Motor neuron (in vitro differentiated cells): ENCODE data around the gene ZPLD1. TPM values are rescaled to one million over a fixed set of nuclear protein-coding genes. Genes with fewer than 3 reads are reported as not detected.

ENCODE experiments used
- ATAC-seq, 8 experiments: fragments of 200-7000 bp; cut with Tn5 transposase; replicated peaks in 6 of 8; 2 replicates each; pipeline ENCODE4 v1.8.0; 2021; ENCODE audit warnings: mild to moderate bottlenecking in 8 of 8, moderate library complexity in 8 of 8
- H3K27ac ChIP-seq, 2 donors: fragments of 250-450 bp; sonication (Bioruptor Pico); 2 replicates each; pipeline ENCODE4 v1.9.0; 2021; ENCODE audit warnings: antibody characterized with exemption in 2 of 2, mild to moderate bottlenecking in 2 of 2, moderate library complexity in 1 of 2
- H3K4me1 ChIP-seq, 2 donors: fragments of 250-450 bp; sonication (Bioruptor Pico); replicated peaks in 1 of 2; 2 replicates each; pipeline ENCODE4 v1.6.1; 2021; ENCODE audit warnings: antibody characterized with exemption in 2 of 2, mild to moderate bottlenecking in 2 of 2, moderate library complexity in 1 of 2
- H3K4me3 ChIP-seq, 5 donors: fragments of 250-450 bp; sonication (Bioruptor Pico); 2 replicates each; pipeline ENCODE4 v1.9.0; 2021; ENCODE audit warnings: antibody characterized with exemption in 5 of 5, mild to moderate bottlenecking in 5 of 5, moderate library complexity in 4 of 5
- WGBS, 10 experiments: fragments of 450-650 bp; shearing (Covaris generic); methylation state at CpG; one replicate each; pipeline ENCODE4 v1.0.0; 2022; 5-methylcytosine and 5-hydroxymethylcytosine counted together
- in situ Hi-C, 9 experiments: fragments of 400-800 bp; cut with MboI; loops; one replicate each; pipeline ENCODE4 v1.15.0; 2021; ENCODE audit warnings: low sequenced_read_pairs in 9 of 9, low pct_unique_long_range_greater_than_20kb in 2 of 9; ENCODE audit not compliant: unreplicated experiment in 9 of 9
- total RNA-seq, 8 experiments: library from RNA; unstranded; fragments of 300-600 nt; gene quantifications; 2 replicates each; pipeline versions ENCODE4 v1.2.3 to v1.2.4, GENCODE V29; 2022

ZPLD1 gene
- total RNA-seq, 8 experiments from 2014 or later: 0.08 to 1.4 (median 0.41) TPM; not detected in 1

DNA sequence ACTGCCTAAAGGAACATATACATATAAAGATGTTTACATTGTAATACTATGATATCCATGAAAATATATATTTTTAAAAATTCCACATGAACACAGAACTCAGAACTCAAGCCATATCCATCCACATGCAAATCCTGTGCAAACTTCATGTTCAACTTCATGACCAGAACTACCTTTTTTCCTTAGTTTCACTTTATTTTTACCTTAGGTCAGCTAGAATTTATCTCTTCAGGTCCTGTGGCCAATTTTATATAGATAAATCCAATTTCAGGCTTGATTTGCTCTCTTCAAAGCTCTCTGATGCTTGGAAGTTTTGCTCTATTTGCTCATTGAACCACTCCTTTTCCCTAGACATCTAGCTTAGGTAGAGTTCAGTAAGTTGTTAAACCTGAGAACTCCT lies 38.8 kb downstream of the ZPLD1 start:
- Histone ChIP-seq H3K27ac (no peak overlapping the region), H3K4me3 (no peak overlapping the region), H3K4me1 (no peaks in the 10 kb centered on the region)
- no peak for ATAC-seq
- in situ Hi-C loops: no loop called here

DNA sequence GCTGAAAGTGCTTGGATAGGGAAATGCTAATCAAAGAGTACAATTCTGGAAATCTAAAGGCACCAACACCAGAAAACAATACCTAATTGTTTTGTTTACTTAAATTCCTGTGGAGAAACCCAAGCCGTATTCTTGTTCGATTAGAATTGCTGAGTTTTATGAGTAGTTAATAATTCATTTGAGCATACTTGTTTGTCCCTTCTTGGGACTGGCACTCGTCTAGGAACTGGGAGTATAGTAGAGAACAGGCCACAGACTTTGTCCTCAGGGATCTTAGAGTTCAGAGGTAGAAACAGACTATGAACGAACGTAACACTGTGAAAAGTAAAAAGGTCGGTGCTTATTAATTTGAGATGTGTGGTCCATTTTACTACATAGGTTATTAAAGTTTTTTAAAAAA lies 39.4 kb downstream of the ZPLD1 start:
- Histone ChIP-seq H3K4me3 (no peak overlapping the region), H3K27ac (no peak overlapping the region), H3K4me1 (no peaks in the 10 kb centered on the region)
- 7 to 92% (median 80%) methylated on average over 1 to 6 of the region's 6 CpGs; no CpG with 5 or more reads in 1 of the 10 experiments for WGBS, 10 experiments
- in situ Hi-C loops: no loop called here
- ATAC-seq: no peak

DNA sequence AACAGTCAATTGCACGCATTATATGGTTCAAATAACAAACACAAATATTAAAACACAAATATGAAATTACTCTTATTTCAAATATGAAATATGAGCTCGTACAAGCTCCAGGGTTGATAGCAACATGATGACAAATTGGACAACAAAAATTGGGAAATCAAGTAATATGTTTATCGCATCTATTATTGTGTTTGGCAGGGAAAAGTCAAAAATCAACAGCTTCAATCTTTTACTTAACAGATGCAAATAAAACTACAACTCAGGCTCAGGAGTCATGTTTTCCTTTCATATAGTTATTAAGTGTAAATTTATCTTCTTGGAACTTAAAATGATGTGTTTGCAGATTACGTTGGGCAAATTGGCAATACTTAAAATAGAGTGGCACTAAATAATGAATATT lies 41.4 kb downstream of the ZPLD1 start:
- no peak for ATAC-seq
- WGBS, 10 experiments: 40 to 96% (median 86%) methylated on average over 3 to 4 of the region's 4 CpGs
- Histone ChIP-seq H3K27ac (no peak overlapping the region), H3K4me1 (no peaks in the 10 kb centered on the region), H3K4me3 (no peak overlapping the region)
- in situ Hi-C loops: no loop called here

DNA sequence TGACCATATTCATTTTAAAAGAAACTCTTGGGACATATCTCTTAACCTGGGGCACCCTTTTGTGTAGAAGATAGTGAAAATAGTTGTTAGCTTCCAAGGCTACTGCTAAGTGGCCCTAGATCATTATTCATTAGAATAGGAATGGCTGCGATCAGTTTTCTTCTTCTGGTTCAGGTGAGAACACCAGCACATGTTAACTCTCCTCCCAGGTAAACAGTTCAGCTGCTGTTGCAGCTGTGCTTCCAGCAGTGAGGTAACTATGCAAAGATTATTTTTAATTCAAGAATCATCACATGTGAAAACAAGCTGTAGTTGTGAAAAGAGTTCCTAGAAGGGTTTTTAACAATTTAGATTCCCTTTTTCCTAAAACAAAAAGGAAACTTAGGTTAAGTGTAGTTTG lies 43.3 kb downstream of the ZPLD1 start:
- ATAC-seq: no peak
- in situ Hi-C loops: no loop called here
- H3K4me1 ChIP-seq: no peaks in the 10 kb centered on the region

DNA sequence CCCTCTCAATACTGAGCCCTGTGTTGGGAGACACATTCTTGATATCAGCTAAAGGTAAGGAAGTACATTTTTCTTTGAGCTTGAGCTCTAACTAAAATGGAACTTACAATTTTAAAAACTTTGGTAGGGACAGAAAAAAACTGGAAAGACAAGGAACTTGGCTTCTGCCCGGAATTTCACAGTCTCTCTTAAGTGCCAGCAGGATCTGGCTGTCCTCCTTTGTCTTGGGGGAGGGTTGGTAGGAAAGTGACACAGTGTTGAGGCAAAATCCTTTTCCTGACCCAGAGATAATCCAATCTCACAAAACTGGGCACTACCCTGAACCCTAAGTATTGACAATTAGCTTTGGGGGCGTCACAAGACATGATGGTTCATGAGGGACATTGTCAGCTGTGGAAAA lies 45.3 kb downstream of the ZPLD1 start:
- ATAC-seq: no peak
- in situ Hi-C loops: no loop called here

More for the DNA sequence above, 43.3 kb downstream of the ZPLD1 start:
- WGBS, 10 experiments: 44 to 100% (median 93%) methylated on average over 1 of the region's 1 CpG; no CpG with 5 or more reads in 6 of the 10 experiments
- Histone ChIP-seq H3K4me3 (no peak overlapping the region), H3K27ac (no peak overlapping the region)

DNA sequence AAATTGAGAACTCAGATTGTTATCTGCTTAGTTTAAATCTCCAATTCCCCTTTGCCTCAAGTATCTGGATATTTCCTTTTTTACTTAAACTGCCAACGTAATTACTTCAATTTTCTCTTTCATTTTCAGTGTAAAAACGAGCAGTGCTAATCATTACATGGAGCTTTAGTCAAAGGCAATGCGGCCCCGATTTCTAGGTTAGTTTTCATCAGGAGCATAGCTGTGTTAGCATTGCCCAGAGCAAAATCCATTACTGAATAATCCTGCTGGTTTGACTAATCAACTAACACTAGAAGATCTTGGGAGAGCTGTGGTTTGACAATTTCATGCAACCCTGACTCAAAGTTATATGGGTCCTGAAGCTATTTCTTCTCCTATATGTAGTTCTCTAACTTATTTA lies 46.2 kb downstream of the ZPLD1 start:
- Histone ChIP-seq H3K27ac (no peak overlapping the region), H3K4me1 (no peaks in the 10 kb centered on the region), H3K4me3 (no peak overlapping the region)
- WGBS, 10 experiments: 3 to 92% (median 56%) methylated on average over 2 to 4 of the region's 4 CpGs; no CpG with 5 or more reads in 2 of the 10 experiments
- peak in 2 of 8 experiments; percentile 26 to 48 for ATAC-seq
- in situ Hi-C loops: no loop called here

More for the DNA sequence above, 45.3 kb downstream of the ZPLD1 start:
- 36 to 100% (median 77%) methylated on average over 1 to 2 of the region's 2 CpGs; no CpG with 5 or more reads in 2 of the 10 experiments for WGBS, 10 experiments
- H3K4me3 ChIP-seq: no peak overlapping the region
- no peaks in the 10 kb centered on the region for H3K4me1 ChIP-seq
- H3K27ac ChIP-seq: no peak overlapping the region

DNA sequence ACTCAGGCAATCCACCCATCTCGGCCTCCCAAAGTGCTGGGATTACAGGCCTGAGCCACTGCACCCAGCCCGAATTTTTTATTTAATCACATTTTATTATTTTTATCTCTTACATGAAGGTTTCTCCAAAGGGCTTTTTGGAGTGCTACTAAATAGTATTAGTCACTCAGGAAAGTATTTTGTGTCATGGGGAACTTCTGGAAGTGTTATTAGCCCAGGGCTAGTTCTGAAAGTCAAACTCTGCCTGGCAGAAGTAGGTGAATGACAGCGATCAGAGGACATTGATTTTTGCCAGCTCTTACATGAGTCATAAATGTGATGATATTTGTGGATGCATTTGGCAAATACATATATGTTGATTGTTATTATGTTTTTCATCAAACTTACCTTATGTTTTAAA lies 48.7 kb downstream of the ZPLD1 start:
- ATAC-seq: no peak
- in situ Hi-C loops: no loop called here
- no peaks in the 10 kb centered on the region for H3K4me1 ChIP-seq
- 39 to 100% (median 79%) methylated on average over 1 to 3 of the region's 3 CpGs; no CpG with 5 or more reads in 3 of the 10 experiments for WGBS, 10 experiments
- no peak overlapping the region for H3K4me3 ChIP-seq
- no peak overlapping the region for H3K27ac ChIP-seq

DNA sequence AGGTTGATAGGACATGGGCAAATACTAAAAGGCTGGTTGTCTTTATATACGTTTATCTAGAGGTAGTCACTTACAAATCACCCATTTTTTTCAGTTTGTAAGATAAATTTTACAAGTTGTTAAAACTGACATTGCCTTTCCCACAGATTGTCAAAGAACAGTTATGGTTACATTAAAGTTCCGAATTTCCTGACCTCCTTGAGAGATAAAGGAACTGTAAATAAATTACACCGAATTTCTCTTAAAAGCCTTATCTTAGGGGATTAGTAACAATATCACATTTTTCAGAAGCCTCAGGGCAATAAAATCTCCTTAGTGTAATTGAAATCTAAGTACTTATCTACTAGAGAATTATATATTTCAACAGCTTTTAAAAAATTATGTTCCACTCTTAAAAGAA lies 49.5 kb downstream of the ZPLD1 start:
- no peak for ATAC-seq
- H3K4me3 ChIP-seq: no peak overlapping the region
- in situ Hi-C loops: no loop called here
- H3K27ac ChIP-seq: no peak overlapping the region
- H3K4me1 ChIP-seq: no peaks in the 10 kb centered on the region
- 43 to 94% (median 67%) methylated on average over 2 to 3 of the region's 3 CpGs; no CpG with 5 or more reads in 1 of the 10 experiments for WGBS, 10 experiments

DNA sequence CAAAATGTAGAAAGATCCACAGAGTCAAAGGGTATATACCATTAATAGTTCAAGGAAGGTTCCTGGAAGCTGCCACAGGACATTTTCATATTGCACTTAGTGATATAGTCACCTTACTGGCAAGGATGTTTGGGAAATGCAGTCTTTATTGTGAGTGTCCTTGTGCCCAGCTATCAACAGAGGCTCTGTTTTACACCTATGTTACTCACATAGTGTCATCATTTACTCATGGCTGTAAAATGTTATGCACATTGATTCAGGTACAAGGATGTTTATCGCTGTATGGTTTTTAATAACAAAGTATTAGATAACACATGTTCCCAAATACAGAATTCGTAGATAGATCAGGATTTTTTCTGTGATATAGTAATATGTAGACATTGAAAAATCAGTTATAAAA lies 50.9 kb downstream of the ZPLD1 start:
- in situ Hi-C loops: no loop called here
- ATAC-seq: no peak
- no peak overlapping the region for H3K27ac ChIP-seq

DNA sequence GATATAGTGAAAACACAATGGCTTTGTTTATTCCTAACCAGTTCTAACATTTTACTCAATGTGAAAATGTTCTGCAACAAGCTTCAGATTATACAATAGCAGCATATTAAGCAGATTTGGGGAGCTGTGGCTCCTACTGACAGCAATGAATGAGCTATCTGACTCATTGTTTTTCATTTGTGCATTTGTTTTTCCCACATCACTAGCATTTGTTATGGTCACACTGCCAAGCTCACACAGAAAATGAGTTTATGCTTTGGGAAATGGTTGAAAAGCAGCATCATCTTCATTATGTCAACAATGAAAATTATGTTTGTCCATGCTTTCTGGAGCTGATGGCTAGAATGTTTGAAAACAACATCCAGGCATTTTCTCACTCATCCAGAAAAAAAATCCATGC lies 53.5 kb downstream of the ZPLD1 start:
- H3K4me1 ChIP-seq: no peaks in the 10 kb centered on the region
- in situ Hi-C loops: no loop called here
- no peak overlapping the region for H3K27ac ChIP-seq
- peak in 1 of 8 experiments; percentile 41 for ATAC-seq
- no peak overlapping the region for H3K4me3 ChIP-seq

More for the DNA sequence above, 50.9 kb downstream of the ZPLD1 start:
- WGBS, 10 experiments: 17 to 100% (median 75%) methylated on average over 1 to 2 of the region's 2 CpGs; no CpG with 5 or more reads in 2 of the 10 experiments
- H3K4me1 ChIP-seq: no peaks in the 10 kb centered on the region
- H3K4me3 ChIP-seq: no peak overlapping the region

DNA sequence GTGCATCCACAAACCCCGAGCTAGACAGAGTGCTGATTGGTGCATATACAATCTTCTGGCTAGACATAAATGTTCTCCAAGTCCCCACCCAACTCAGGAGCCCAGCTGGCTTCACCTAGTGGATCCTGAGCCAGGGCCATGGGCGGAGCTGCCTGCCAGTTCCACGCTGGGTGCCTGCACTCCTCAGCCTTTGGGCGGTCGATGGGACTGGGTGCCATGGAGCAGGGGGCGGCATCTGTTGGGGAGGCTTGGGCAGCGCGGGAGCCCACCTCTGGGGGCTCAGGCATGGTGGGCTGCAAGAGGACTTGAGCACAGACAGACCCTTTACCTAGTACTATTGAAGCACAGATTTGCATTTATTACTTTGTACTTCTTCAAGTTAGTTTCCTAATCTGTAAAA lies 57.5 kb downstream of the ZPLD1 start:
- in situ Hi-C loops: no loop called here
- H3K4me1 ChIP-seq: no peaks in the 10 kb centered on the region
- ATAC-seq: no peak
- H3K27ac ChIP-seq: no peak overlapping the region
- H3K4me3 ChIP-seq: no peak overlapping the region
- 0 to 95% (median 37%) methylated on average over 1 to 5 of the region's 8 CpGs; no CpG with 5 or more reads in 7 of the 10 experiments for WGBS, 10 experiments

DNA sequence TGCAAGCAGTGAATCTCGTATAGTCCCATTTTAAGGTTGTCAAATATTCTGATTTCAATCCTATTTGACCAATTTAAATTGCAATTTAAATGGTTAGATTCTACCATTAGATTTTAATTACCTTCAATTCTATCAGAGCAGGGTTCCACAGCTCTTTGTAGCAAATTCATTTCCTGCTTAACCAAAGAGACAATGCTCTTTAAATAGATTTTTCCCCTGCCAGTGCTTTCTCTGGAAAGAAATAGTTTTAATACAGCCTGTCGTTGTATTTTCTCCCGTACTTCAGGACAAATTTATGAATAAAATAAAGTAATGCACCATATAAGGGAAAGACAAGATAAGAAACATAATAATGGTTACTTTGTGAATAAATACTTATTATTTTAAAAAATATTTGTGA lies 62.8 kb downstream of the ZPLD1 start:
- no peak overlapping the region for H3K4me3 ChIP-seq
- H3K4me1 ChIP-seq: no peaks in the 10 kb centered on the region
- ATAC-seq: no peak
- 9 to 96% (median 87%) methylated on average over 2 to 3 of the region's 3 CpGs for WGBS, 10 experiments
- in situ Hi-C loops: no loop called here
- H3K27ac ChIP-seq: no peak overlapping the region

DNA sequence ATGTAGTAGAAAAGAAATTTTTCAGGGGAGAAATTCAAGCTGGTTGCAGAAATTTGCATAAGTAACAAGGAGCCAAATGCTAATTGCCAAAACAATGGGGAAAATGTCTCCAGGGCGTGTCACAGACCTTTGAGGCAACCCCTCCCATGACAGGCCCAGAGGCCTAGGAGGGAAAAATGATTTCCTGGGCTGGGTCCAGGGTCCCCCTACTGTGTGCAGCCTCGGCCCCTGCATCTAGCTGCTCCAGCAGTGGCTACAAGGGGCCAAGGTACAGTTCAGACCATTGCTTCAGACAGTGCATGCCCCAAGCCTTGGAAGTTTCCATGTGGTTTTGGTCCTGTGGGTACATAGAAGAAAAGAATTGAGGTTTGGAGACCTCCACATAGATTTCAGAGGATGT lies 70.7 kb downstream of the ZPLD1 start:
- Histone ChIP-seq H3K27ac (no peak overlapping the region), H3K4me3 (no peak overlapping the region), H3K4me1 (no peaks in the 10 kb centered on the region)
- no peak for ATAC-seq
- in situ Hi-C loops: no loop called here
- 43 to 100% (median 77%) methylated on average over 1 of the region's 2 CpGs; no CpG with 5 or more reads in 6 of the 10 experiments for WGBS, 10 experiments

DNA sequence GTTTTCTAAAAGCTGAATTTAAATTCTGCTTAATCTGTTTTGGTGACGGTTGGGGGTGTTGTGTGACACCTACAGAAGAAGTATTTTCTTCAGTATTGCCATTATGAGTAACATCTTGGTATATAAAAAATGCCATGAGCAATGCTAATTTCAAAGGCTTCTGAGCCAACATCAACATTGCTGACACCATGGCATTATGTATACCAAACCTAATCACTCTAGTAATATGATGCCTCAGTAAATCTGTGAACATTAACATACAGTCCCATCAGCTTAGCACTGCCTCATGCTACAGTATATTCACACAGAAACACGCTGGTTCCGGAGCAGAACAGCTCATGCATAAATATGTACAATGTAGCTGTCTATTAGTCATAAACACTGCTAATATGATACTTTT lies 75.8 kb downstream of the ZPLD1 start:
- WGBS, 10 experiments: 0 to 100% (median 91%) methylated on average over 1 to 3 of the region's 3 CpGs
- Histone ChIP-seq H3K27ac (no peak overlapping the region), H3K4me3 (no peak overlapping the region), H3K4me1 (peaks cover 6 to 18% of the 10 kb centered on the region in 2 donors)
- peak; percentile 40 to 100 (median 76) for ATAC-seq
- in situ Hi-C loops: no loop called here
